Thoracic aorta (tissue), 2 donors: ENCODE data around the gene MGAT5B. TPM values are rescaled to one million over a fixed set of nuclear protein-coding genes. Genes with fewer than 3 reads are reported as not detected.
"Not testable (repeated sequence)": the region's sequence is repeated elsewhere in the genome, so short reads cannot be mapped to it uniquely, and the experiment has no call there.

ENCODE experiments used
- ATAC-seq: fragments of 150-250 bp; one replicate; pipeline ENCODE4 v1.8.0; 2017; ENCODE audit warnings: low read depth; ENCODE audit not compliant: insufficient number of reproducible peaks, low FRiP score
- DNase-seq: peaks from one replicate; pipeline ENCODE4 v3.0.0-alpha.2; 2020; ENCODE audit warnings: low spot score
- H3K27ac ChIP-seq, 2 donors: fragments of 200-600 bp; sonication (generic); 1 replicate in 1 of 2; 2 replicates in 1 of 2; pipeline ENCODE4 v1.5.1; 2016; ENCODE audit warnings: mild to moderate bottlenecking in 2 of 2, moderate library complexity in 2 of 2
- H3K27me3 ChIP-seq: fragments of 200-600 bp; sonication (generic); replicated peaks from 2 replicates; pipeline ENCODE4 v1.6.0; 2016; ENCODE audit warnings: mild to moderate bottlenecking; ENCODE audit not compliant: insufficient read depth
- H3K36me3 ChIP-seq: fragments of 200-600 bp; sonication (generic); one replicate; pipeline ENCODE4 v1.5.1; 2016
- H3K4me1 ChIP-seq, 2 donors: fragments of 200-600 bp; sonication (generic); 1 replicate in 1 of 2; 2 replicates in 1 of 2; pipeline versions ENCODE4 v1.5.1 to v1.6.0; 2016; ENCODE audit warnings: low read depth in 2 of 2, mild to moderate bottlenecking in 1 of 2; ENCODE audit not compliant: control insufficient read depth in 1 of 2
- H3K4me3 ChIP-seq: fragments of 200-600 bp; sonication (generic); 2 replicates; pipeline ENCODE4 v1.5.1; 2016; ENCODE audit warnings: mild to moderate bottlenecking
- H3K9me3 ChIP-seq: fragments of 200-600 bp; sonication (generic); 2 replicates; pipeline ENCODE4 v1.5.1; 2016
- total RNA-seq, 2 donors: library from RNA; depleted of rRNA; stranded (reverse); fragments of >200 nt; gene quantifications; one replicate each; pipeline versions ENCODE4 v1.1.0 to v1.2.3, GENCODE V29; 2016
- TF ChIP-seq, protein P1 (sequence below): fragments of 200-600 bp; sonication (generic); IDR thresholded peaks from one replicate; pipeline ENCODE4 v1.5.1; 2019; ENCODE audit warnings: antibody characterized with exemption

The MGAT5B gene
- total RNA-seq, 2 donors from 2014 or later, result 0.14 TPM; not detected in 1

DNA sequence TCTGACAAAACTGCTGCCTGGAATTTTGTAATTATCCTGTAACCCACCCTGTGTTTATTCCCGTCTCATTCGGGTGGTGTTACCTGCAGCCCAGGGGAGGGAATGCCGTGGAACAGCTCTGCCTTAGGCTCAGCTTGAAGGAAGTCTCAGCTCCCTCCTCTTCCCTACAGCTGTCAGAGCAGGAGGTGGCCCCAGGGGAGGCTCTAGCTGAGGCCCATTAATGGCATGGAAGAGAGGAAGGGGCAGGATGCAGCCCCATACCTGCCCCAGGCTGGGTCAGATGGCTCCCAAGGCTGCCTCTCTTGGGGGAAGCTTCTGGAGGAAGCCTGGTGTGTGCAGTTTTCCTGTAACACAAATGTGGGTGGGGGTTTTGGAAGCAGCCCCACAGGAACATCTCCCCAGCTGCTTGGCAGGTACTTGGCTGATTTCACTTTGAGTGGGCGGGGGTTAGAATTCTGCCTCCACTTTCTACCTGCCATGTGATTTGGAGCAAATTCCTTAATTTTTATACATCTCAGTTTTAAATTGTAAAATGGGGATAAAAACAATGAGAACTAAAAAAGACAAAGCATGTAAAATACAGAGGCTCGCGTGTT lies 103.9 kb downstream of the MGAT5B start:
- peaks cover 4% of the 10 kb centered on the region for H3K27me3 ChIP-seq
- H3K36me3 ChIP-seq, result no peaks in the 10 kb centered on the region
- H3K4me3 ChIP-seq, result no peak overlapping the region
- TF ChIP-seq, protein P1, sequence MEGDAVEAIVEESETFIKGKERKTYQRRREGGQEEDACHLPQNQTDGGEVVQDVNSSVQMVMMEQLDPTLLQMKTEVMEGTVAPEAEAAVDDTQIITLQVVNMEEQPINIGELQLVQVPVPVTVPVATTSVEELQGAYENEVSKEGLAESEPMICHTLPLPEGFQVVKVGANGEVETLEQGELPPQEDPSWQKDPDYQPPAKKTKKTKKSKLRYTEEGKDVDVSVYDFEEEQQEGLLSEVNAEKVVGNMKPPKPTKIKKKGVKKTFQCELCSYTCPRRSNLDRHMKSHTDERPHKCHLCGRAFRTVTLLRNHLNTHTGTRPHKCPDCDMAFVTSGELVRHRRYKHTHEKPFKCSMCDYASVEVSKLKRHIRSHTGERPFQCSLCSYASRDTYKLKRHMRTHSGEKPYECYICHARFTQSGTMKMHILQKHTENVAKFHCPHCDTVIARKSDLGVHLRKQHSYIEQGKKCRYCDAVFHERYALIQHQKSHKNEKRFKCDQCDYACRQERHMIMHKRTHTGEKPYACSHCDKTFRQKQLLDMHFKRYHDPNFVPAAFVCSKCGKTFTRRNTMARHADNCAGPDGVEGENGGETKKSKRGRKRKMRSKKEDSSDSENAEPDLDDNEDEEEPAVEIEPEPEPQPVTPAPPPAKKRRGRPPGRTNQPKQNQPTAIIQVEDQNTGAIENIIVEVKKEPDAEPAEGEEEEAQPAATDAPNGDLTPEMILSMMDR, result no peak
- peaks cover 0 to 11% of the 10 kb centered on the region in 2 donors for H3K4me1 ChIP-seq
- no peak for ATAC-seq
- no peak overlapping the region for H3K27ac ChIP-seq
- DNase-seq, result no peak
- no peaks in the 10 kb centered on the region for H3K9me3 ChIP-seq

DNA sequence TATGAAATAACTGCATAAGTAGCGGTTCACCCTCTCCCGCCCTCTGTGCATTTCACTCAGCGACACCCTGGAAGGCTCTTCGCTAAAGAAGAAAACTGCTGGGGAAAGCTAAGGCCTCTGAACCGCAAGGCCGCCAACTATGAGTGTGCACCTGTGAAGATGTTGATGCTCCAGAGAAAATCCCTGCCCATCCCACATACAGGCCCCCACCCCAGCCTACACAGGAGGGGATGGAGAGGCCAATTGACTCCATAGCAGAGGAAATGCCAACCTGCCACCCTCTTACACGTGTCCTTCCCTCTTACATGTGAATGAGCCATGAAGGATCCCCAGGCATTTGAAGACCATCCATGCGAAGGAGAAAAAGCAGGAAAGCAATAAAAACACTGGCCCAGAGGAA lies 104.8 kb downstream of the MGAT5B start:
- TF ChIP-seq, protein P1, result no peak
- Histone ChIP-seq H3K4me1 (peaks cover 0 to 11% of the 10 kb centered on the region in 2 donors), H3K27ac (no peak overlapping the region), H3K27me3 (peaks cover 4% of the 10 kb centered on the region), H3K4me3 (no peak overlapping the region), H3K9me3 (no peaks in the 10 kb centered on the region), H3K36me3 (no peaks in the 10 kb centered on the region)
- no peak for ATAC-seq
- DNase-seq, result no peak

DNA sequence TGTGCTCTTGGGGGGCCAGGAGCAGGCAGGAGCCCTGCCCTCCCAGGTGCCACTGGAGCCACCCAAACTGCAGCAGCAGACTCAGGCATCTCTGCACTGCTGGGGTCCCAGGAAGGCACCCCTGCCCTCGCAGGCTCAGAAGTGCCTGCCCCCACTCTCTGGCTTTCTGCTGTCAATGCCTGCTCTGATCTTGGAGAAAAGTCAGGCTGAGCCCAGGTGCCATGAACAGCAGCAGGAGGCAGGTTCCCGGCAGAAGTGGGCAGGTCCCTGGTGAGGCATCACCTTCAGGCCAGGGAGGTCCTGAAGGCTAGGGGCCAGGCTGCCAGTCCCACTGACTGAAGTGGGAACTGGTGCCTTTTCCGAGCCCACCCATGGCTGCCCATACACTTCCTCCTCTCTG lies 106.5 kb downstream of the MGAT5B start:
- Histone ChIP-seq H3K9me3 (no peaks in the 10 kb centered on the region), H3K27ac (no peak overlapping the region), H3K27me3 (no peaks in the 10 kb centered on the region), H3K36me3 (no peaks in the 10 kb centered on the region), H3K4me3 (no peak overlapping the region), H3K4me1 (no peaks in the 10 kb centered on the region)
- DNase-seq (no peak), ATAC-seq (no peak)
- TF ChIP-seq, protein P1, result no peak

DNA sequence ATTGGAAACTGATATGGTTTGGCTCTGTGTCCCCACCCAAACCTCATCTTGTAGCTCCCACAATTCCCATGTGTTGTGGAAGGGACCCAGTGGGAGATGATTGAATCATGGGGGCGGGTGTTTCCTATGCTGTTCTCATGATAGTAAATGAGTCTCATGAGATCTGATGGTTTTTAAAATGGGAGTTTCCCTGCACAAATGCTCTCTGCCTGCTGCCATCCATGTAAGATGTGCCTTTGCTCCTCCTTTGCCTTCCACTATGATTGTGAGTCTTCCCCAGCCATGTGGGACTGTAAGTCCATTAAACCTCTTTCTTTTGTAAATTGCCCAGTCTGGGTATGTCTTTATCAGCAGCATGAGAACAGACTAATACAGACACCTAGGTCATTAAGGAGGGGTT lies 109.8 kb downstream of the MGAT5B start:
- not testable (repeated sequence) for ATAC-seq, H3K36me3 ChIP-seq, DNase-seq, H3K4me1 ChIP-seq, H3K27me3 ChIP-seq, H3K4me3 ChIP-seq, H3K9me3 ChIP-seq, H3K27ac ChIP-seq

DNA sequence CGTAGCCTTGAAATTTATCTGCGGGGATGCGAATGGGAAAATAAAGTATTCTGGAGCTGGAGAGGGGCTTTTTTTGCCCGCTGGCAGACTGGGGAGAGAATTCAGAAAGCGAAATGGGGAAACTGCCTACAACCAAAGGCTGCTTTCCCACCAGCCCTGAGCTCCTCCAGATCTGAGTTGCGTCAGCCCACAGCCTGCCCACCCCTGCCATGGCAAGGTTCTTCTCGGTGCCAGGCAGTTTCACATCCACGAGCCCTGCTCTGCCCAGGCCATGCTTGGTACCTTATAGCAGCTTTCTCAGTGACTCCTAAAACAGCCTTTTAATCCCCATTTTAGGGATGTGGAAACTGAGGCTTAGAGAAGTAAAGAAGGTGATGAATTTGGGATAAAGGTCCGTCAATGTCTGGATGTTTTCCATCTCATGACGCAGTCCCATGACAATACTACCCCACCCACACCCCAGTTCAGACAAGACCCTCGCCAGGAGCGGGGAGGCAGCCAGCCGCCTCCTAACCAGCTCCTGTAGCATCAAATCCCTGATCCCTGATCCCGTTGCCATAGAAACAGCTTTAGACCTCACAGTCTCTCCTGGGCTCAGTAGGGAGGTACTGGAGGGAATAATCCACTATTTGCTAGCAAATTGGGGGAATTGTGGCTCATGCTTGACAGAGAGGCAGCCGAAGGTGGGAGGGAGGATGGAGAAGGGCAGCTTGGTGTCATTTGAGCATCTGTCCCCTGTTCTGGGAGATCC lies 113.5 kb downstream of the MGAT5B start:
- H3K27ac ChIP-seq, result no peak overlapping the region
- ATAC-seq, result no peak
- DNase-seq, result no peak
- H3K9me3 ChIP-seq, result no peaks in the 10 kb centered on the region
- no peaks in the 10 kb centered on the region for H3K27me3 ChIP-seq
- no peaks in the 10 kb centered on the region for H3K4me1 ChIP-seq
- TF ChIP-seq, protein P1, result no peak
- H3K4me3 ChIP-seq, result no peak overlapping the region
- no peaks in the 10 kb centered on the region for H3K36me3 ChIP-seq
